HG02642 (cell line): ENCODE measurements around the gene HEXIM1.
"Not testable (repeated sequence)": the region's sequence is repeated elsewhere in the genome, so short reads cannot be mapped to it uniquely, and the experiment has no call there.

ENCODE experiments used
- ATAC-seq: cut with Tn5 transposase; IDR thresholded peaks from one replicate; pipeline ENCODE4 v1.9.1; 2021; ENCODE audit warnings: mild to moderate bottlenecking; ENCODE audit not compliant: unreplicated experiment, poor library complexity

Gene HEXIM1

DNA sequence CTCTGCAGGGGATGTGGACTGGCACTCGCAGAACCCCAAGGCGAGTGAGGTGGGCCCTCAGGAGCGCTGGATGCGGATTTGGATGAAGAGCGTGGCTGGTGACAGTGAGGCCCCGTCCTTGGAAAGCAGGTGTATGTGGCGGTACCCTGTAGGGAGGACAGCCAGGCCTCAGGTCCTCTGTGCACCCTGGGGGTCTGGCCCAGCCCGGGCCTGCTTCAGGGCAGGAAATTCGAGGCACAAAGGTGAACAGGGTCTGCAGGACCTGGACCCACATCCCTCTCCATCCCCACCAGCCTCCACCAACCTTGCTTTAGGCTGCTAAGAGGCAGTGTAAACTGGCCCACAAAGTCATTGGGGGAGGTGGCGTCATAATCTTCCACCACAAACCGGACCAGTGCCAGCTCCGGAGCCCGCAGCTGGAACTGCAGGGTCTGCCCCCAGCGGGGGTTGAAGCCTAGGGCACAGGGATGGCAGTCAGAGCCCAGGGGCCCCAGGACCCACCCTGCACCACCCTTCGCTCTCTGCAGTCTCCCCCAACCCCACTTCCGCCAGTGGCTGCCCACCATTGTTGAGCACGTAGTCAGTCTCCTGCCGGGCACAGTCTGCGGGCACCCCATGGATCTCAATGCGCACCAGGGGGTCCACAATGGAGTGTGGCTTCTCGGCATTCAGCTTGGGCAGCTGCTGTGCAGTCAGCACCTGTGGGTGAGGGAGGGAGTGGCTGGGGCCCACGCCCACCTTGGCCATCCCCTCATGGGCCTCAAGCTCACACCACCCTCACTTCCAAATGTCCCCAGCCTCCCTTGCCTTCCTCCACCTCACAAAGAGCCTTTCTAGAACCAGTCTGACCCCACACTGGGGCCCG lies 35.5 kb upstream of the HEXIM1 start:
- no peak for ATAC-seq

DNA sequence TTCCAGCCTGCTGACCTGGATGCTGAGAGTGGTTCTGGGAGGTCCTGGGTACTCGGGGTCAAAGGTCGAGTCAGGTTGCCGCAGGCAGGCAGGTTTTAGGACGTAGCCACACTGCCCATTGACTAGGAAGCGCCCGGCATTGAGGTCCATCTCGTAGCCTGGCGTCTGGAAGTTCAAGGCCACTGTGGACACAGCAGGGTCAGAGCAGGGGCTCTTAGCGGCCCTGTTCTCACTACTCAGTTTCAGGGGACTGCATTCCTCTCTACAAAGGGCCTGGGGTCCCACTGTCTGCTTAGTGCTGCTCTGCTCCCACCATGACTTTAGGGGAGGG lies 34.9 kb upstream of the HEXIM1 start:
- no peak for ATAC-seq

DNA sequence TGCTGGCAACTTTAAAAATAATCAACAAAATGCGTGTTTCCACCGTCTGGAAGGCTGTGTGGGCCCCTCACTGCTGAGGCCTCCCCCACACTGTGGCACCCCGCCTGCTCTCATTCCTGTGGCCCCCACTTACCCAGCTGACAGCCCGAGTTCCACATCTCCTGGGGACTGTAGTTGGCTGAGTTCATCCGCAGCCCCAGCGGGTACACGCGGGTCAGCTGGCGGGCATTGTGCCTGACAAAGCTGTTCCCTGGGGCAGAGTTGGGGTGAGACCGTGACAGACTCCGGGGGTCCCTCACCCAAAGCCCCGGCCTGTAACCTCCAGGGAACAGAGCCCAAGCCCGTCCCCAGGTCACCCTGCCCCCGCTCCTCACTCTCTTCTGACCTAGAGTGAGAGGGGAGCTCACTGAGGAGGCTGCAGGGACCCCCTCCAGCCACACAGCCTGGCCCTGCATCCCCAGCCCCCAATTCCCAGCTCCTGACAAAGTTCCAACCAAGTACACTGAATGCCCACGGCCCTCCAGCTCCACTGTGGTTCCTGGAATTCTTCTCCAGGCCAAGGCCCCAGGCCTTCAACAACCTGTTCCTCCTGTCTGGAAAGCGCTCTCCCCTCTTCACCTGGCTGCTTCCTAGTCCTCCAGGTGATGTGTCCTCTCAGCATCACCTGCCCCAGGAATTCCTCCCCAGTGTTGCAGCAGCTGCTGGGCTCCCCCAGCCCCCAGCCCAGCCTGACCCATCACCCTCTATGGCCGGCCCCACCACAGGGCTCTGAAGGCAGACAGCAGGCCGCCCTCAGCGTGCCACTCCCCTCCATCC lies 34.0 kb upstream of the HEXIM1 start:
- no peak for ATAC-seq

DNA sequence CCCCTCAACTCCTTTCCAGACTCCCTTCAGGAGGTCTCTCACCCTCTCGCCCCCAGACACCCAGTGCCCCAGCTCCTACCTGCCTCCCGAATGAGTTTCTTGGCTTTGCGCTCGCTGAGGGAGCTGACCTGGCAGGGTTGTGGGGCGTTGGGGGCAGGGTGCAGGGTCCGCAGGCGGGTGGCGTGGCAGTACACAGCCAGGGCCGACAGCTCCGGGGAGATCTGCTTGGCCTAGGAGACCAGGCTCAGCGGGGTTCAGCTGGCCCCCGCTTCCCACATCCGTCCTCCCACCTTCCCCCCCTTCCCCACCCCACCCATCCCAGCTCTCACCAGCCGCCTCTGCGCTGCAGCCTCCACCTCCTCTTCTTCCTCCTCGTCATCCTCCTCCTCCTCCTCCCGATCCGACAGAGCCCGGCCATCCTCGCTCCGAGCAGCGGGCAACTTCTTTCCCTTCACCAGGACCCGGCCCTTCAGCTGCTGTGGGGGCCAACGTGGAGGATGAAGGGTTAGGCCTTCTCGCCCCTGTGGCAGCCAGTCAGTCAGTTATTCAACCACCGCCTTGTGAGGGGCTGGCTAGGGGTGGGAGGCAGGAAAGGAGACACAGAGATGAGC lies 33.2 kb upstream of the HEXIM1 start:
- ATAC-seq: no peak

DNA sequence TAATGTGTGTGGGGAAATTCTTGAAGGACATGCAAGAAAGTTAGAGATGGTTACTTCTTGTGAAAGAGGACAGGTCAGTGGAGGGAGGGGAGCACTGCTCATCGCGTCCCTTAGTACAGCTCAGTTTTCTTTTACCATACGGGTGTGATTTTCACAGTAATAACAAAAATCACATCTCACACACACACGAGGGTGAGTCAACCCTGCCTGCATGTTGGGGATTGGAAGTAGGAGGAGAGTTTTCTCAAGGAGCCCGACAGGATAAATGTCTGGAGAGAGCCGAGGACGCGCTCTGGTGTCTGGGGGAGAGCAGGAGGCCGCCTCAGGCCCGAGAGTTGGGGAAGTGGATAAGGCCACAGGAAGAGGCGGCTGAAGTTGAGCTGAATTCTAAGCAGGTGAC lies 32.4 kb upstream of the HEXIM1 start:
- ATAC-seq: no peak

DNA sequence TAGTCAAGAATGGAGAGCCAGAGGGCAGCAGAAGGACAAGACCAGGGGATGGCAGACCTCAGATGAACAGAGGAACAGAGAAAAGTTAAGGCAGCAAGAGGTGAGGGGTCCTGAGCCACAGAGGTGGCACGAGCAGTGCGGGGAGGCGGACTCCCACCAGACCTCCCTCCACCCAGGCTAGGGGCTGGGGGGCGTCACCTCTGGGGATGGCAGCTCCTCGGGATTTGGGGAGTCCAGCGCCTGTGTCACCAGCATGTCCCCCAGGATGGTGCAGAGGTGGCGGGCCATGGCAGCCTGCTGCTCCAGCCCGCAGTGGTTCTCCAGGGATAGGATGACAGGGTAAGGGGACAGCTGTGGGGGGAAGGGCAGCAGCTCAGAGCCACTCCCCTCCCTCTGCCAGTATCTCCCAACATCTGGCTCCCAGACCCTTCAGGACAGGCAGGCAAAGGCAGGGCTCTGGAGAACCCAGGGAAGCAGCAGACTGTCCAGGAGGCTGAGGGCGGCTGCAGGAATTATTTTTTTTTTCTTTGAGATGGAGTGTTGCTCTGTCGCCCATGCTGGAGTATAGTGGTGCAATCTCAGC lies 31.8 kb upstream of the HEXIM1 start:
- no peak for ATAC-seq

DNA sequence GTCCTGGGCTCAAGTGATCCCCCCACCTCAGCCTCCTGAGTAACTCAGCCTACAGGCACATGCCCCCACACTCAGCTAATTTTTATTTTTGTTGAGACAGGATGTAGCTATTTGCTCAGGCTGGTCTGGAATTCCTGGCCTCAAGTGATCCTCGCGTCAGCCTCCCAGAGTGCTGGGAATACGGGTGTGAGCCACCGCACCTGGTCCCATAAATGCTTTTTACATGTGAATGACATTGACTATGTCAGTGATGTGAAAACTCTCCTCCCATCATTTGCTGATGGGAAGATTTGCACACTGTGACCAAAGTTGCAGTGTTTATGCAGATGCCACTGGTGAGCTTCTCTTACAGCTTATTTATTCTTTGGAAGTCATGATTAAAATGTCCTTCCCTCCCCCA lies 30.9 kb upstream of the HEXIM1 start:
- ATAC-seq: no peak

DNA sequence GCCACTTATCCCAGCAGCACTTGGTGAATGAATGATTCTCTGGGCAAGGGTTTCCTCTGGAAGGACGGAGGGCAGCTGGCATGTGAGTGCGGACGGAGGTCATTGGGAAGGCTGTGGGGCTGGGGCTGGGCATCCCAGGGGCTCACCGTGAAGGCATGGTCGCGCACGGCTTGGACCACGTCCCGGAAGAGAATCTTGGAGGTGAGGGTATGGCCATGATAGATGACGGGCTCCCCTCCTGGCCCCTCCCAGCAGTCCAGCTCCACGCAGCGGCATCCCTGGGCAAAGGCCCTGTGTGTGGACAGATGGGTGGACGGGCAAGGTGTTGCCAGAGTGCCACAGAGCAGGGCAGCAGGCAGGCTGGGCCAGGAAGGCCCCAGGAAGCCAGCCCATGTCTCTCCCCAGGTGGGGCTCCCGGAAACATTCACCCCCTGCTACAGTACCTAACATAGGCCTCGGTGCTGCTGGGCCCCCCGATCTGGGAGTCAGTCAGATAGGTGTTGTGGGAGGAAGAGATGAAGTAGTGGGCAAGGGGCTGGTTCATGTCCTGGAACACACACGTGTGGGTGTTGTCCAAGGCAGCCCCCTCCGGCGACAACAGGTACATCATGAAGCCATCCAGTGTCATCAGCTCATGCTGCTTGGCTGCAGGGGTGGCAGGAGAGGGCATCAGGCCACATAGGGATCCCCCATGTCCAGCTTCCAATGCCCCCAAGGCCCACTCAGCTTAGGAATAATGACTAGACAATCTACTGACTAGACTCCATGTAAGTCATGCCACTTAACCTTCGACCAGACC lies 30.2 kb upstream of the HEXIM1 start:
- ATAC-seq: no peak

DNA sequence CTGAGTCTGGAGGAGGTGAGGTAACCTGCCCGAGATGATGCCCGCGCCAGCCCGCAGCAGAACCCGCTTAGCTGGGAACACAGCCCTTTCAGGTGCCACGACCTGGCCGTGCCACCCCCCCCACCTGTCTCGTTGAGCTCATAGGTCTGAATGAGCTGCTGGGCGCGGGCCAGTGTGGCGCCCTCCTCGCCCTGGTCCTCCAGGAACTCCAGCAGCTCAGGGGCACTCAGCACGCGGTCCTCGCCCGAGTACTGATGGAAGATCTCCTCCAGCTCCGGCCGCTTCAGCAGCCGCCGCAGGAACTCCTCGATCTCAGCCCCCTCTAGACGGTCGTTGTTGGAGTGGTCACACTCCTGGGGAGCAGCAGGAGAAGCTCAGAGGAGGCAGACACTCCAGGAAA lies 29.6 kb upstream of the HEXIM1 start:
- no peak for ATAC-seq

DNA sequence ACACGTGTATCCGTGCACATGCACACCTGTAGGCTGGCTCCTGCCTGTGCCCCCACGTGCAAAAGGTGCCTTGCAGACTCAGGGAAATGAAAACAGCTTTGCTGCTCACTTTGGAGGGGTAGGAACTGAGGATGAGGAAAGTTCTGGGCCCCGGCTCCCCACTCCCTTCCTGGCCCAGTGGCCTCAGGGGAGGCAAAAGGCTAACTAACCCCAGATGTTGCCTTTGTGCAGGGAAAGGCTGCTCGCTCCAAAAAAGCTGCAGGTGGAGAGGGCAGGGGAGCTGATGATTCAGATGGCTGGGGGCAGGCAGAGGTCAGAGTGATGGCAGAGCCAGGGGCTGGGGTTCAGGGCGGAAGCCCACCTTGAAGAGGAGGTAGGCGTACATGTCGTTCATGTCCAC lies 28.3 kb upstream of the HEXIM1 start:
- ATAC-seq: no peak

DNA sequence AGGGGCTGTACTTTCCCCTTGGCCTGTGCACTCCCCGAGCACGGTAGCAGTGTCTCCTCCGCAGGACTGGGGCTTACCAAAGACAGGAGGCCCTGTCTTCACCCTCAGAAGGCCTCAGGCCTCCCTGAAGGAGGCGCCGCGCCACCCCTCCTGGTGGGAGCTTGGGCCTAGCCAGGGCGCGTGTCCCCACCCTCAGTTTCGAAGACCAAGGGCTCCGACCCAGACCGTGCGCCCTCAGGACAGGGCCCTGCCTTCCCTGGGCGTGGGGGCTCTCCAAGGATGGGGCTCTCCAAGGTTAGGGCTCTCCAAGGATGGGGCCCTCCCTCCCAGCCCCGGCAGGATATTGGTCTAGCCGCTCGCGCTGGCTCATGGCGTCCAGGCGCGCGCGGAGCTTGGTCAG lies 27.7 kb upstream of the HEXIM1 start:
- ATAC-seq: no peak

DNA sequence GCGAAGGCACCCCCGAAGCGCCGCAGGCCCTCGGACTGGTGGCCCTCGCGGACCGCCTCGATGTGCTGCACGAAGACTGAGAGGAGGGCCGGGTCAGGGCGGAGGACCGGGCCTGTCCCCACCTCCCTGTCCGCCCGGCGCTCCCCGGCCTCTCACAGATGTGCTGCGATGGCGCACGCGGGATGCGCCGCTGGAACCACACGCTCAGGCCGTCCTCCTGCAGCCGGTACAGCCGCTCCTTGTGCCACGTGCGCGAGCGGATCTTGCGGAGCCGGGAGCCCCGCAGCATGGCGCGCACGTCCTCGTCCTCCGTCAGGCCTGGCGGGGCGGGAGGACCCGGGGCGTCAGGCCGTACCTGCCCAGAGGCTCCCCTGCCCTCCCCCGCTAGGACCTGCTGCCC lies 27.2 kb upstream of the HEXIM1 start:
- ATAC-seq: no peak

DNA sequence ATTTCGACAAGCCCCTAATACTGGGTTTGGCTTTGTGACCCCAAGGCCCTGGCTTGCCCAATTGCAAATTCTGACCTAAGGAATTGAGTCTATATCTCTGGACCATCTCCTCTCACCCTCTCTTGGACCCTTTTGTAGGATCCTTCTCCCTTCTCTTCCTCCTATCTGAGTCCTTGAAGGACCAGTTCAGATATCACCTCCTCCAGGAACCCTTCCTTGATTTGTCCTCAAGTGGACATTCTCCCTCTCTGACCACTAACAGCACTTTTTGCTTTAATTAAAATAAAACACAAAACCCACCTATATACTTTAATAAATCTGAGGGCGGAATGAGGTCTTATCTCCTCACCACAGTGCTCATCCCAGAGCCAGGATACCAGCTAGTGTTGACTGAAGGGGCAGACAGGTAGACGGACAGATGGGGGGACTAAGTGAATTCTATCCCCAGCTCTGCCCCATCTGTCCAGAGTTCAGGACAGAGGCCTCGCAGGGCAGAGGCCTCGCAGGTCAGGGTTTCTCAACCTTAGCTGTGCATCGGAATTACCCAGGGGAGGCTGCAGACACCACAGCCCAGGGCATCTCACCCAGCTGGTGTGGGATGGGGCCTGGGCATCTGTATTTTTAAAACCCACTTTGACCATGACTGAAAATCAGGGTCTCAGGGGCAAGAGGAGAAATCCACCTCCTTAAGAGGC lies 25.1 kb upstream of the HEXIM1 start:
- no peak for ATAC-seq

DNA sequence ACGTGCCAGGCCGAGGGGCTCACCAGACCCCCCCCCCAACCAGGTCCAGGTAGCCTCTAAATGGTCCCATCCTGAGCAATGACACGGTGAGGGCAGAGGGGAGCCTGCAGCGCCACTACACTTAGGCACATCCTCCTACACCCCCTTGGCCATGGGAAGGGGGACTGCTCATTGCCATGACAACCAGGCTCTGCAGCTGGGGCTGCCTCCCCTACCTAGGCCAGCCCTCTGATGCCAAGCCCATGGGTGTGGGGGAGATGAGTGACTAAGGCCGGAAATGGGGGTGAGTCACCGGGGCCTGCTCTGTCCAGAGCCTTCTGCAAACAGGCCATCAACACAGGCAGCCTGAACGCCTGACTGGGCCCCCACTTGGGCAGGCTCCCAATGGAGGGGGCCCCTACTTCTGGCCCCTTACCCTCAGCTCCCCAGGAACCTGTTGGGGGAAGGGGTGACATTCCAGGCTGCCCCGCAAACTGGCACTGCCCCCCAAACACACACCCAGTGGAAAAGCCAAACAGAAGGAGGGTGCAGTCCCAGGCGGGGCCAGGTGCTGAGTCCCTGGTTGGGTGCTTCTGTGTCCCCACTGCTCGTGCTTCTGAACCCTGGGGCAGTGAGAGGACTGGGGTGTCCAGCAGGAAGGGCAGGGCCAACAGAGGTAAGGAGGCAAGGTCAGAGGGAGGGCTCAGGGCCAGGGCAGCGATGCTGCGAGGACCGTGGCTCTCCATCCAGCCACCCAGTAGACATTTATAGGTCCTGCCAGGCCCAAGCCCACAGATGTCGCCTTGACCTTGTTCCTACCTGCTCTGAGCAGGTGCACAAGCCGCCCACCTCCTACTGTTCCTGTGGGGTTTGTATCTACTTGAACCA lies 24.1 kb upstream of the HEXIM1 start:
- ATAC-seq: no peak

DNA sequence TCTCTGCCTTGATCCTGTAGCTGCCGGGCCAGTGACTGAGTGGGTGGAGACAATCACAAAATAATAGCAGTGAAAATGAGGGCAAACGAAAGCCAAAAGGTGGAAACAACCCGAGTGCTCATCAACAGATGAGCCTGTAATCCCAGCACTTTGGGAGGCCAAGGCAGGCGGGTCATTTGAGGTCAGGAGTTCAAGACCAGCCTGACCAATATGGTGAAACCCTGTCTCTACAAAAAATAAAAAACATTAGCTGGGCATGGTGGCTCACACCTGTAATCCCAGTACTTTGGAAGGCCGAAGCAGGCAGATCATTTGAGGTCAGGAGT lies 23.5 kb upstream of the HEXIM1 start:
- ATAC-seq: not testable (repeated sequence)

DNA sequence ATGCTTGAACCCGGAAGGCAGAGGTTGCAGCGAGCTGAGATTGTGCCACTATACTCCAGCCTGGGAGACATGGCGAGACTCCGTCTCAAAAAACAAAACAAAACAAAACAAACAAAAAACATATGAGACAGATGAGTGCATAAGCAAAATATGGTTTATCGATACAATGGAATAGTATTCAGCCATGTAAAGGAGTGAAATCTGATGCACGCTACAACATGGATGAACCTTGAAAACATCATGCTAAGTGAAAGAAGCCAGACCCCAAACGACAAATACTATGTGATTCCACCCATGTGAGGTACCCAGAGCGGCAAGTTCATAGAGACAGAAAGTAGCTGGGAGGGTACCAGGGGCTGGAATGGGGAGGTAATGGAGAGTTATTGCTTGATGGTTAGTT lies 22.8 kb upstream of the HEXIM1 start:
- no peak for ATAC-seq

DNA sequence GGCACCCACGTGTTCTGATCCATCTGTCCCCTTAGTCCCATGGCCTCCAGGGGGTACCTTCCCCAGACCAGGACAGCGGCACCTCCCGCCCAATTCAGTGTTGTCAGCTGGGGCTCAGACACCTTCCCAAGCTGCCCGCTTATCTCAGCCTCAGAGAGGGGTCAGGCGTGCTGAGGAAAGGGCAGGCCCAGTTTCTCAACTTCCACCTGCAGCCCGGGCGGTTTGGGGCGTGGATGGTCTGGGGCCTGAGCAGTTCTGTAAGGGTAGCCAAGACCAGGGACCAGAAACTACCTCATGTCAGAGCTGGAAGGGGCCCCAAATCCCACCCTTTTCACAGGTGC lies 21.1 kb upstream of the HEXIM1 start:
- ATAC-seq: no peak

DNA sequence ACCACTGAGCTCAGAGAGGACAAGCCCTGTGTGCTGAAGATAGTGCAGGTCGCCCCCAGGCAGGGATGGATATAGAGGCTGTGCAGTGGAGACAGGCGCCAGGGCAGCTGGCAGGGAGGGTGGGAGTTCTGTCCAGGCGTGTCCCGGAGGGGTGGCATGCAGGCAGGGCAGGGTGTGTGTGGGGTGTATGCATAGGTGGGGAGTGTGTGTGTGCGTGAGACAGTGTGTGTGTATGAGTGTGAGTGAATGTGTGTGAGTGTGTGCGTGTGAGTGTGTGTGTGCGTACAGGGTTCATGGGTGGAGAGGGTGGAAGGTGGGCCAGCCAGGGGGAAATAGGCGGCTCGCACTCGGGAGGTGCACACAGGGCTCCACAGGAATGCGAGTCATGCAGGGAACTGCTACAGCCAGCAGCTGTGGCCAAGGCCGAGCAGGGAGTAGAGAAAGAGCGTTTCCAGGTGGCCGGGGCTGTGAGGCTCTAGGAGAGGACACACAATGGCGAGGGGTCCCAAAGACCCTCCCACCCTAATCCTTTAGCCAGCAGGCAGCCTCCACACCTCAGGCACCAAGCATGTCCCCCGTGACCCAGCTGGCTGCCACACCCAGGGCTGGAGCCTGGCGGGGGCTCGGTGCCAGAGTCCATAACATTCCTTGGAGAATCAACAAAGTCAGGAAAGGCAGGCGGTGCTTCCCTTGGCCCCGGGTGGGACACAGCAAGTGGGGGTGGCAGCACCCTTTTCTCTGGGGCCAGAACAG lies 20.6 kb upstream of the HEXIM1 start:
- ATAC-seq: no peak
